IMR-90 (cell line): ENCODE measurements around the gene NOTCH3.

Source experiments
- CEBPB ChIP-seq: IDR thresholded peaks from 2 replicates; pipeline ENCODE4 v1.6.1; 2012; ENCODE audit warnings: low read depth, low read length, improper control_type of control experiment
- CTCF ChIP-seq: conservative IDR thresholded peaks from 2 replicates; pipeline ENCODE4 v1.5.1; 2012; ENCODE audit warnings: mild to moderate bottlenecking, low read depth, low read length, improper control_type of control experiment
- MXI1 ChIP-seq: IDR thresholded peaks from 2 replicates; pipeline ENCODE4 v1.6.1; 2012; ENCODE audit warnings: low read depth, mild to moderate bottlenecking, low read length, moderate library complexity, borderline replicate concordance
- POLR2A ChIP-seq: IDR thresholded peaks from 2 replicates; pipeline ENCODE4 v1.6.1; 2012; ENCODE audit warnings: mild to moderate bottlenecking, low read depth, low read length
- RFX5 ChIP-seq: IDR thresholded peaks from 2 replicates; pipeline ENCODE4 v1.8.0; 2012; ENCODE audit warnings: low read depth, mild to moderate bottlenecking, low read length, moderate library complexity

- TF ChIP-seq CTCF (peak; percentile 42), CEBPB (no peak), RFX5 (no peak), MXI1 (no peak), POLR2A (no peak)
Measured at GRCh38 chr19:15195371-15196334, 5.1 kb downstream of the NOTCH3 start.
